Nucleus accumbens (tissue), 56 donors: ENCODE results near the gene KMT2C.
"Not testable (repeated sequence)": the region's sequence is repeated elsewhere in the genome, so short reads cannot be mapped to it uniquely, and the experiment has no call there.

ENCODE experiments used
- DNase-seq, 56 donors: peaks; one replicate each; lab custom pipeline; 2025; lab: John Stamatoyannopoulos, UW

Gene KMT2C

GRCh38 chr7:152435384-152436110, at the start of gene KMT2C:
Gene KMT2C, minus strand, starts transcription at chr7:152436003. Its CDS starts 217 bp downstream, at chr7:152435786.
- peak in 48 of 56 donors; percentile 5 to 69 (median 39) for DNase-seq

GRCh38 chr7:152481082-152481481, 45.3 kb upstream of the KMT2C start:
- DNase-seq: no peak

- no peak for DNase-seq
These were observed 44.9 kb upstream of the KMT2C start for GRCh38 chr7:152480664-152481063.

GRCh38 chr7:152479595-152479994, 43.8 kb upstream of the KMT2C start:
- no peak for DNase-seq

GRCh38 chr7:152478140-152478539, 42.3 kb upstream of the KMT2C start:
- no peak for DNase-seq

- DNase-seq: no peak
These were observed 41.3 kb upstream of the KMT2C start for GRCh38 chr7:152477079-152477478.

- no peak for DNase-seq
These were observed 40.7 kb upstream of the KMT2C start for GRCh38 chr7:152476551-152476950.

- not testable (repeated sequence) for DNase-seq
These were observed 35.3 kb upstream of the KMT2C start for GRCh38 chr7:152471023-152471620.

- DNase-seq: not testable (repeated sequence)
These were observed 34.6 kb upstream of the KMT2C start for GRCh38 chr7:152470251-152471022.

- DNase-seq: not testable (repeated sequence)
These were observed 33.8 kb upstream of the KMT2C start for GRCh38 chr7:152469576-152469975.

- DNase-seq: no peak
These were observed 31.4 kb upstream of the KMT2C start for GRCh38 chr7:152467225-152467624.

- DNase-seq: no peak
These were observed 29.2 kb upstream of the KMT2C start for GRCh38 chr7:152465119-152465387.

GRCh38 chr7:152464312-152465118, 28.7 kb upstream of the KMT2C start:
- DNase-seq: peak in 53 of 56 donors; percentile 4 to 89 (median 73)

GRCh38 chr7:152463709-152464311, 28.0 kb upstream of the KMT2C start:
- peak; percentile 95 to 100 (median 100) for DNase-seq

- DNase-seq: peak in 18 of 56 donors; percentile 38 to 82 (median 60)
These were observed 27.3 kb upstream of the KMT2C start for GRCh38 chr7:152462995-152463708.

- DNase-seq: peak in 1 of 56 donors; percentile 4
These were observed 24.0 kb upstream of the KMT2C start for GRCh38 chr7:152459724-152460251.

- no peak for DNase-seq
These were observed 15.6 kb upstream of the KMT2C start for GRCh38 chr7:152451356-152451755.

GRCh38 chr7:152445386-152446008, 9.7 kb upstream of the KMT2C start:
- DNase-seq: not testable (repeated sequence)

- DNase-seq: no peak
These were observed 7.8 kb upstream of the KMT2C start for GRCh38 chr7:152443586-152443985.
